Measurements from ENCODE around the gene SLC8A3.

DNA sequence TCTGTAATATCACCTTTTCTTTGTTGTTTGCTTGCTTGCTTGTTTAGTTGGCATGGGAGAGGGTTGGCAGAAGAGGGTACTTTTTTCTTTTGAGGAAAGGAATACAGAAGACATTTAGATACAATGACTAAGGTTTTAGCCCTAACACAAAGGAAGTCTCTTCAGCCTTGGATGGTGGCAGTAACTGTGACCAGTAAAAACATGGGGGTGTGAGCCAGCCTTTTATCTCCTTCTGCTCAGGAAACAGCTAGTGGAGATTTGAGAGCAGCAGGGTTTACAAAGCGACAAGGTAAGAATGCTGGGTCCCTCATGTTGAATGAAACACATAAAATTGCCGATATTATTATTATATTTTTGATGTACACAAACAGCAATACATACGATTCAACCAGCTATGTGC lies 40.4 kb downstream of the SLC8A3 start:
- TF ChIP-seq, protein P1, sequence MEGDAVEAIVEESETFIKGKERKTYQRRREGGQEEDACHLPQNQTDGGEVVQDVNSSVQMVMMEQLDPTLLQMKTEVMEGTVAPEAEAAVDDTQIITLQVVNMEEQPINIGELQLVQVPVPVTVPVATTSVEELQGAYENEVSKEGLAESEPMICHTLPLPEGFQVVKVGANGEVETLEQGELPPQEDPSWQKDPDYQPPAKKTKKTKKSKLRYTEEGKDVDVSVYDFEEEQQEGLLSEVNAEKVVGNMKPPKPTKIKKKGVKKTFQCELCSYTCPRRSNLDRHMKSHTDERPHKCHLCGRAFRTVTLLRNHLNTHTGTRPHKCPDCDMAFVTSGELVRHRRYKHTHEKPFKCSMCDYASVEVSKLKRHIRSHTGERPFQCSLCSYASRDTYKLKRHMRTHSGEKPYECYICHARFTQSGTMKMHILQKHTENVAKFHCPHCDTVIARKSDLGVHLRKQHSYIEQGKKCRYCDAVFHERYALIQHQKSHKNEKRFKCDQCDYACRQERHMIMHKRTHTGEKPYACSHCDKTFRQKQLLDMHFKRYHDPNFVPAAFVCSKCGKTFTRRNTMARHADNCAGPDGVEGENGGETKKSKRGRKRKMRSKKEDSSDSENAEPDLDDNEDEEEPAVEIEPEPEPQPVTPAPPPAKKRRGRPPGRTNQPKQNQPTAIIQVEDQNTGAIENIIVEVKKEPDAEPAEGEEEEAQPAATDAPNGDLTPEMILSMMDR (IDR thresholded peaks at IDR 0.05; ENCODE audit: insufficient read depth, low read length): no peak
- TF ChIP-seq, protein P2, sequence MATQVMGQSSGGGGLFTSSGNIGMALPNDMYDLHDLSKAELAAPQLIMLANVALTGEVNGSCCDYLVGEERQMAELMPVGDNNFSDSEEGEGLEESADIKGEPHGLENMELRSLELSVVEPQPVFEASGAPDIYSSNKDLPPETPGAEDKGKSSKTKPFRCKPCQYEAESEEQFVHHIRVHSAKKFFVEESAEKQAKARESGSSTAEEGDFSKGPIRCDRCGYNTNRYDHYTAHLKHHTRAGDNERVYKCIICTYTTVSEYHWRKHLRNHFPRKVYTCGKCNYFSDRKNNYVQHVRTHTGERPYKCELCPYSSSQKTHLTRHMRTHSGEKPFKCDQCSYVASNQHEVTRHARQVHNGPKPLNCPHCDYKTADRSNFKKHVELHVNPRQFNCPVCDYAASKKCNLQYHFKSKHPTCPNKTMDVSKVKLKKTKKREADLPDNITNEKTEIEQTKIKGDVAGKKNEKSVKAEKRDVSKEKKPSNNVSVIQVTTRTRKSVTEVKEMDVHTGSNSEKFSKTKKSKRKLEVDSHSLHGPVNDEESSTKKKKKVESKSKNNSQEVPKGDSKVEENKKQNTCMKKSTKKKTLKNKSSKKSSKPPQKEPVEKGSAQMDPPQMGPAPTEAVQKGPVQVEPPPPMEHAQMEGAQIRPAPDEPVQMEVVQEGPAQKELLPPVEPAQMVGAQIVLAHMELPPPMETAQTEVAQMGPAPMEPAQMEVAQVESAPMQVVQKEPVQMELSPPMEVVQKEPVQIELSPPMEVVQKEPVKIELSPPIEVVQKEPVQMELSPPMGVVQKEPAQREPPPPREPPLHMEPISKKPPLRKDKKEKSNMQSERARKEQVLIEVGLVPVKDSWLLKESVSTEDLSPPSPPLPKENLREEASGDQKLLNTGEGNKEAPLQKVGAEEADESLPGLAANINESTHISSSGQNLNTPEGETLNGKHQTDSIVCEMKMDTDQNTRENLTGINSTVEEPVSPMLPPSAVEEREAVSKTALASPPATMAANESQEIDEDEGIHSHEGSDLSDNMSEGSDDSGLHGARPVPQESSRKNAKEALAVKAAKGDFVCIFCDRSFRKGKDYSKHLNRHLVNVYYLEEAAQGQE (IDR thresholded peaks at IDR 0.05; ENCODE audit: insufficient replicate concordance, low read depth): no peak

All from HL-60 (cell line).